M059J (cell line): ENCODE data around the gene PLD1. TPM values are rescaled to one million over a fixed set of nuclear protein-coding genes. Genes with fewer than 3 reads are reported as not detected.

Source experiments
- DNase-seq: peaks from one replicate; pipeline ENCODE4 v3.0.0-alpha.2; 2012; ENCODE audit warnings: low read depth
- total RNA-seq: library from RNA; depleted of rRNA; stranded (reverse); fragments of >200 nt; shearing (Covaris generic); gene quantifications from 2 replicates; pipeline ENCODE4 v1.2.3, GENCODE V29; 2014

The PLD1 gene
- total RNA-seq, 1 experiment from 2014 or later: 7.8 TPM

GRCh38 chr3:171797873-171798272 is 12.4 kb downstream of the PLD1 start:
- no peak for DNase-seq

GRCh38 chr3:171797265-171797679 is 13.0 kb downstream of the PLD1 start:
- no peak for DNase-seq

DNA sequence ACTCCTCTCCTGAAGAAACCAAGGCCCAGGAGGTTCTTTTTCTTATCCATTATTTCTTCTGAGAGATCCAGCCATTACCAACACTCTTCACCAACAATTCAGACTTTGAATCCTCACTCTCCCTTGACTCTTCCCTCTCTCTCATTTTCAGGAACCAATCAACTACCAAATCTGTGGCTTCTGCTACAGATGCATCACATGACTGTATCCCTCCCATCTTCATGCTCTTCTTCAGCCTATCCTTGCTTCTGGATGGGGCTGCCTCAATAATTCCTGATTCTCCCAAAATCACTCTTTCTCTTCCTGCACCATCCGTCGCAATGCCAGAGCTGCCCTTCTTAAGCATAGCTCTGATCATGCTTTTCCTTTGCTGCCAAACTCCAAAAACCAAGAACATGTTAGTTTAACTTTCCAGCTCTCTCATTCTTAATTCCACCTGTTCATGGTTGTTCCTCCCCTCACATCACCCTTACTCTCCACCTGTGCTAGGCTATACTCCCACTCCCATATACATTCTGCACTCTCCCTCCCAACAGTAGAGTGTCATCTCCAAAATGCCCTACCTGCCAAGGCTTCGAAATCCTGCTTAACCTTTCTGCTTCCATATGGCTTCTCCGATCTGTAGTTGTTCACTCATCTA is 13.5 kb downstream of the PLD1 start:
- DNase-seq: no peak

DNA sequence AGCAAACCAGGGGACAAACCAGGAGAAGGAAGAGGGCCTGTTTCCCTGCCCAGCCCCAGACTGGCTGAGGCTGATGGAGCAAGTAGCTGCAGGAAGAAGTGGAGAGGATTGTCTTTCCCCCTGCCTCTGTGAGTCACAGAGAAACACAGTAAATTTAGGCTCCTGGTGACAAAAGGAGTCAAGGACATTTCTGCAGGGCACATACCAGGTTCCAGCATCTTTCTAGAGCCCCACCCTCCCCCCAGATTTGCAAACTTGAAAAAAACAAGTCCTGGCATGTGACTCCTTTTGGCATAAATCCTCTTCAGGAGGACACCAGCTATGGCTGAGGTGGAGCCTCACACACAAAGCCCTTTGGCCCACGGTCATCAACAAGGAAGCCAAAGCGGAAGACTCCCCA is 17.8 kb downstream of the PLD1 start:
- peak; percentile 56 for DNase-seq

GRCh38 chr3:171791692-171792076 is 18.6 kb downstream of the PLD1 start:
- DNase-seq: peak; percentile 88

DNA sequence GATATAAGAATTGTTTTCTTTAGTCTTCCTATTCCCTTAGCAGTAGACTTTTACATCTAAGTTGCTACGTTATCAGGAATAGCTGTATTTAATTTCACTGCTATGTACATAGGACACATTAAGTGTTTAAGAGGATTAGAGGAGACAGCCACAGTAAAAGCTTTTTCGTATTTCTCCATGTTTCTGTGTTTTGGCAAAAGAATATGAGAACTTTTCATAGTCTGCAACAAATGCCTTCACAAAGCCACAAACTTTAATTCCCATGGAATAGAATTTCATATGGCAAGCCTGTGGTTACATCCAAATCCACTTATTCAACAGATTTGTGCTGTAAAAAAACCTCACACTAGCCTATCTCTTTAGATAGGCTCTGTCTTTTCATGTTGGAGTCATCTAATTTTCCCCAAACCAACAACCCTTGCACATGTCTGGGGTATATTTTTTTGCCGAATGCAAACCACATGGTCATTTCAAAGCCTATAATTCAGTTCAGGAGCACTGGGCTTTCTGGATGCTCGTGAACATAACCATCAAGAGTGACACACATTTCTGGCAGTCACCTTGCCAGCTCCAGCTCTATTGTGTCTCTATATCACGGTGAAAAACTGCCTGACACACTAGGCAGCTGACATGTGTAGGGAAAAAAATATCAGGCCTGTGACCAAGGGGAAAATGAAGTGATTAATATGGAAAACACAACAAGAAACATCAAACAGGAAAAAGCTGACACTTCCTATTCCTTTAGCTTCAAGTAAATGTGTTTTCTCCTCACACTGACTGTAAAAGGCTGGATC is 19.2 kb downstream of the PLD1 start:
- peak; percentile 81 for DNase-seq

DNA sequence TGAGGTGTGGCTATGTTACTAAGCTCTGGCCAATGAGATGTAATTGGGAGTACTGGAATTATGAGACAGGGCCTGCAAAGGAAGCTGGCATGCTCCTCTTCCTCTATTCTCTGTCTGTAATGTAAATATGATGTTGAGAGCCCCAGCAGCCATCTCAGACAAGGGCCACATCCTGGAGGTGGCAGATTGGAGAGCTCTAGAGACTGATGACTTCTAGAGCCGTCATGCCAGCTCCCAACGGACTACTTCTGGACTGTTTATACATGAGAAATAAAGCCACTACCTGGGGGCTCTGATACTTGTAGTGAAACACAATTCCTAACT is 19.7 kb downstream of the PLD1 start:
- DNase-seq: no peak

- no peak for DNase-seq
These were observed 20.4 kb downstream of the PLD1 start for GRCh38 chr3:171789759-171790505.

GRCh38 chr3:171788546-171789351 is 21.5 kb downstream of the PLD1 start:
- peak; percentile 98 for DNase-seq

- DNase-seq: no peak
These were observed 23.3 kb downstream of the PLD1 start for GRCh38 chr3:171786997-171787396.

DNA sequence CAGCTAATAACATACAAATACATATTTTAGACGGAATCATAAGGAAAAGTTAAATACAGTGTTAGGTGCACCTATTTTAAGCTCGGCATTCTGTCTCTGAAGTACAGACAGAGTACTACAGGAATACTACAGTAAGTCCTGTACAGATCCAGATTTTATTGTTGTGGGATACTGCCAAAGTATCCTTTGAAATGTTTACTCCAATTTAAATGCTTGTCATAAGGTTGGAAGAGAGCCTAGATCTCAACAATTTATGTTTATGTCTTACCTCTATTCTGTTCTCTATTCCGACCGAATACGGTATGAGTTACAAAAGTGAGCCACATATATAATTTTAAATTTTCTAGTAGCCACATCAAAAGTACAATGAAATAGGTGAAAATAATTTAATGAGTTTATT is 25.3 kb downstream of the PLD1 start:
- DNase-seq: peak; percentile 46

GRCh38 chr3:171784387-171784786 is 25.9 kb downstream of the PLD1 start:
- no peak for DNase-seq

GRCh38 chr3:171783626-171784025 is 26.7 kb downstream of the PLD1 start:
- no peak for DNase-seq

DNA sequence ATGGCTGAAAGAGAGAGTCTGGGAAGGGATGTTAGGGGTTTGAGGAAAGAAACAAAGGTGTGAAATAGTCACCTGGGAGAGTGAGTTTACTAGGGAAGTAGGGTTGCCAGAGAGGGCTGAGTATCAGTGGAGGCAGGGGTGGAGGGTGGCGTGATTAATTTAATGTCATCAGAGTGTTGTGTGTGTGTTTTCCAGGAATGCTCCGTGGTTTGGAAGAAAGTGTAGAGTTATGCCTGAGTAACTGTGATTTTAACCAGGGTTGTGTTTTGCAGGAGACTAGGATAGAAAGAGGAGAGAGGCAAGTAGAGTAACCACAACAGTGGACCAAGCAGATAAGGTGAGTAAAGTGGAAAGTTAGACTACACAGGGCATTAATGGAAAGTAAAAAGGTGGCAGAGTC is 27.2 kb downstream of the PLD1 start:
- DNase-seq: peak; percentile 60

- no peak for DNase-seq
These were observed 27.7 kb downstream of the PLD1 start for GRCh38 chr3:171782617-171783016.

GRCh38 chr3:171781711-171782127 is 28.6 kb downstream of the PLD1 start:
- DNase-seq: peak; percentile 34

- no peak for DNase-seq
These were observed 31.8 kb downstream of the PLD1 start for GRCh38 chr3:171778493-171778892.

GRCh38 chr3:171777596-171777995 is 32.7 kb downstream of the PLD1 start:
- DNase-seq: no peak

DNA sequence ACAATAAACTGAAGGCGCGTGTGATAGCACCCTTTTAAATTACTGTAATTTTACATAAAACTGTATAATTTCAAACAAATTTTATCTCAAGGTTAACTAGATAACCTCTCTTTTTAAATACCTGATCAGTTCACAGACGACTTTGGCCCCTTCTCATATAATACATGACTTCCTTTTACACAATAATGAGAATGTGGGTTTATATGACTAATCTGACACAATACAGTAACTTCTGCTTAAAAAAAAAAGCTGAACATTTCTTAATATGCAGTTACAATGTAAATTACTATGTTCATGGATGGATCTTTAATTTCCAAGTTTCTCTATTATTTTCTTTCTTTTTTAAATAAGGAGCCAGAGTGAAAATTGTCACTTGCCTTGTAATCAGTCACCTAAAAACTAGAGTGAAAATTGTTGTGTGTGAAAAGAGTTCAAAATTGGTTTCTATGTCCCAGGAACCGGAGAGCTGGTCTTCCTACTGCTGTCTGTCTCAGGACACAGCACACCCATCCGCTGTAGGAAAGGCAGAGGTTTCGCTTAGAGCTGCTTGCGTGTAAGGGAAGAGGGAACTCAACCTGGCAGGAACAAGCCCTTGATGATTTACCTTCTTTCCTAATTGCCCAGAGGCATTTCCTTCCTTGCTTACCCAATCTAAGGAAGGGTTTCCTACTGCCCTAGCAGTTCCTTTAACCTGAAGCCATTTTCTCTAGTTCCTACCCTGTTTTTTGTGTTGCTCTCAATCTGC is 33.3 kb downstream of the PLD1 start:
- no peak for DNase-seq

GRCh38 chr3:171776411-171776810 is 33.9 kb downstream of the PLD1 start:
- DNase-seq: no peak

DNA sequence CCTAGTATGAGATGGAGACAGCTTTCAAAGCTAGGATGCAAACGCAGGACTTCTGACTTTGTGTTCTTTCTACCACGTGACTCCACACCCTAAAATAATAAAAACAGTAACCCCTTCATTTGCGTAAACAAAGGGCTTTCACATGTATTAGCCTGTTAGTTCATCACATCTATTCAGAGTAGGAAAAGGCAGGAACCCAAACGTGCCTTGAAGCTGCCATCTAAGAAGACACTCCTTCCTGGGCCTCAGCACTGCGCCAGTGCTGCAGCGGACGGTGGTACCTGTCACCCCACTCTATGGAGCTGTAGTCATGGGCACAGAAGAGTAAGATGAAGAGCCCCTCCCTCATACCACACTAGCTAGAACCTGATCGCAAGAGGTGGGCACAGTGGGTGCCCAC is 34.3 kb downstream of the PLD1 start:
- DNase-seq: no peak
